ENCODE data around the gene VPS37C. TPM values are rescaled to one million over a fixed set of nuclear protein-coding genes. Genes with fewer than 3 reads are reported as not detected.

The VPS37C gene
- total RNA-seq, 1 experiment from 2014 or later, result 23.1 TPM

- no peak overlapping the region for H3K4me2 ChIP-seq (ENCODE audit: low read length)
- ATAC-seq, result no peak
- H2AFZ ChIP-seq (ENCODE audit: low read depth, low read length, poor library complexity, severe bottlenecking), result no peak overlapping the region
- intact Hi-C loops (cut with micrococcal nuclease), result no loop called here
- H3K9ac ChIP-seq (ENCODE audit: low read length), result no peak overlapping the region
- H3K27me3 ChIP-seq (ENCODE audit: insufficient read depth, low read length), result no peaks in the 10 kb centered on the region
- TF ChIP-seq ATF3 (IDR thresholded peaks at IDR 0.05) (no peak), TCF7L2 (IDR thresholded peaks at IDR 0.05; ENCODE audit: borderline replicate concordance, extremely low read depth, insufficient read depth, insufficient read length) (no peak), CTCF (IDR thresholded peaks at IDR 0.05 in 2 of 3, conservative IDR thresholded peaks at IDR 0.05 in 1 of 3; ENCODE audit: borderline replicate concordance in 1 of 3, insufficient read depth in 1 of 3, low read depth in 2 of 3, low read length in 2 of 3) (no peak), RAD21 (IDR thresholded peaks at IDR 0.05; ENCODE audit: low read depth) (no peak), SIN3A (IDR thresholded peaks at IDR 0.05; ENCODE audit: low read depth) (no peak), CBX3 (IDR thresholded peaks at IDR 0.05; ENCODE audit: low read depth) (no peak), REST (IDR thresholded peaks at IDR 0.05; ENCODE audit: low read depth) (no peak), MAX (IDR thresholded peaks at IDR 0.05) (no peak), ZBTB33 (IDR thresholded peaks at IDR 0.05; ENCODE audit: extremely low read depth, insufficient replicate concordance, low read length) (no peak), ELF1 (IDR thresholded peaks at IDR 0.05; ENCODE audit: borderline replicate concordance, low read depth) (no peak), JUND (IDR thresholded peaks at IDR 0.05) (no peak), CEBPB (IDR thresholded peaks at IDR 0.05; ENCODE audit: low read depth) (no peak), POLR2A (IDR thresholded peaks at IDR 0.05; ENCODE audit: borderline replicate concordance, extremely low read depth, insufficient read depth, insufficient read length) (no peak), EZH2phosphoT487 (IDR thresholded peaks at IDR 0.05; ENCODE audit: borderline replicate concordance) (no peak), YY1 (IDR thresholded peaks at IDR 0.05; ENCODE audit: extremely low read depth, insufficient replicate concordance, low read depth, low read length) (no peak), FOSL1 (IDR thresholded peaks at IDR 0.05; ENCODE audit: low read depth) (no peak), EGR1 (IDR thresholded peaks at IDR 0.05; ENCODE audit: low read depth) (no peak), EZH2 (IDR thresholded peaks at IDR 0.05) (no peak), ZFX (IDR thresholded peaks at IDR 0.05) (no peak)
- no peak overlapping the region for H3K4me3 ChIP-seq (replicated peaks in 1 of 2; ENCODE audit: low read depth in 1 of 2, low read length in 2 of 2)
- CTCF ChIA-PET, result no interaction called here
- H3K36me3 ChIP-seq (ENCODE audit: control insufficient read depth in 1 of 2, insufficient read depth in 2 of 2, low read length in 2 of 2), result no peaks in the 10 kb centered on the region
- no peaks in the 10 kb centered on the region for H3K4me1 ChIP-seq (ENCODE audit: control insufficient read depth in 1 of 2, insufficient read depth in 2 of 2, low read length in 2 of 2)
- no peak overlapping the region for H3K27ac ChIP-seq (ENCODE audit: low read depth, low read length)
- H3K9me3 ChIP-seq (ENCODE audit: control insufficient read depth in 1 of 2, insufficient read depth in 1 of 2, low read depth in 1 of 2, low read length in 2 of 2), result no peaks in the 10 kb centered on the region
- H3K79me2 ChIP-seq (ENCODE audit: insufficient read depth, low read length), result no peaks in the 10 kb centered on the region
- no TSS peak for BruUV-seq (replicated peaks)
- no peak for DNase-seq (ENCODE audit: low read depth, low spot score)
- POLR2A ChIA-PET, result interaction anchor here (0.8 kb wide), 1 partner anchor 161 kb away, joined by 3 read pairs; no protein-coding TSS in a partner anchor
- no peaks in the 10 kb centered on the region for H4K20me1 ChIP-seq (ENCODE audit: insufficient read depth)
- no peaks in the 10 kb centered on the region for H3K9me2 ChIP-seq (ENCODE audit: insufficient read depth)
- RAD21 ChIA-PET (ENCODE audit: low non-redundant PET in 1 of 2, low total read pairs in 2 of 2, uncharacterized antibody in 2 of 2, unreplicated experiment in 2 of 2), result no interaction called here
These were observed 40.2 kb upstream of the VPS37C start for GRCh38 chr11:61201476-61201875.

All from HCT116 (cell line).